NCI-H446 (cell line): ENCODE data around the gene BABAM1.

Experiments
- DNase-seq, 2 experiments: peaks; one replicate each; lab custom pipeline; 2025; lab: John Stamatoyannopoulos, UW

Gene BABAM1

GRCh38 chr19:17266975-17267788 is at the start of gene BABAM1:
Gene BABAM1, plus strand, starts transcription at chr19:17267443. Its CDS starts 1,364 bp downstream, at chr19:17268807.
- peak; percentile 97 to 99 for DNase-seq

GRCh38 chr19:17219286-17219685 is 48.0 kb upstream of the BABAM1 start:
- no peak for DNase-seq

GRCh38 chr19:17220207-17220758 is 47.0 kb upstream of the BABAM1 start:
- no peak for DNase-seq

- DNase-seq: no peak
These were observed 42.2 kb upstream of the BABAM1 start for GRCh38 chr19:17225053-17225452.

GRCh38 chr19:17226002-17226933 is 41.0 kb upstream of the BABAM1 start, which contains the start of gene OCEL1:
Gene OCEL1, plus strand, starts transcription at chr19:17226226. Its CDS starts 22 bp downstream, at chr19:17226248.
- peak; percentile 95 to 99 for DNase-seq

- DNase-seq: no peak
These were observed 39.4 kb upstream of the BABAM1 start for GRCh38 chr19:17227798-17228367.

- DNase-seq: no peak
These were observed 37.4 kb upstream of the BABAM1 start for GRCh38 chr19:17229890-17230289.

GRCh38 chr19:17232258-17232657 is 35.0 kb upstream of the BABAM1 start:
- no peak for DNase-seq

- DNase-seq: peak; percentile 32 to 54
These were observed 32.3 kb upstream of the BABAM1 start for GRCh38 chr19:17234911-17235299.

GRCh38 chr19:17235300-17235970 is 31.8 kb upstream of the BABAM1 start:
- peak in 1 of 2 experiments; percentile 63 for DNase-seq

GRCh38 chr19:17235971-17236777 is 31.1 kb upstream of the BABAM1 start:
- peak; percentile 12 to 63 for DNase-seq

GRCh38 chr19:17236811-17237543 is 30.3 kb upstream of the BABAM1 start:
- DNase-seq: no peak

GRCh38 chr19:17237747-17238706 is 29.2 kb upstream of the BABAM1 start:
- no peak for DNase-seq

- DNase-seq: no peak
These were observed 27.0 kb upstream of the BABAM1 start for GRCh38 chr19:17240062-17240752.

GRCh38 chr19:17240826-17241399 is 26.3 kb upstream of the BABAM1 start:
- DNase-seq: no peak

GRCh38 chr19:17242431-17243208 is 24.6 kb upstream of the BABAM1 start:
- DNase-seq: no peak
